Epidermal melanocyte (primary cell): ENCODE results near the gene FRMD4A.
A peak's percentile ranks its signal among the peaks of the same experiment; 100 is the strongest.

Experiments
- DNase-seq: peaks from one replicate; pipeline ENCODE4 v3.0.0; 2011; ENCODE audit warnings: low spot score; ENCODE audit not compliant: insufficient read length

FRMD4A gene

GRCh38 chr10:13632440-13632839 lies 698.3 kb downstream of the FRMD4A start:
- DNase-seq: no peak

GRCh38 chr10:13631594-13631993 lies 699.1 kb downstream of the FRMD4A start:
- DNase-seq: no peak

- DNase-seq: no peak
Observed at GRCh38 chr10:13630231-13630630, 700.5 kb downstream of the FRMD4A start.

- no peak for DNase-seq
Observed at GRCh38 chr10:13629116-13629515, 701.6 kb downstream of the FRMD4A start.

- no peak for DNase-seq
Observed at GRCh38 chr10:13628661-13629060, 702.1 kb downstream of the FRMD4A start.

- no peak for DNase-seq
Observed at GRCh38 chr10:13627459-13628310, 703.0 kb downstream of the FRMD4A start.

- no peak for DNase-seq
Observed at GRCh38 chr10:13624630-13625029, 706.1 kb downstream of the FRMD4A start.

- DNase-seq: no peak
Observed at GRCh38 chr10:13621931-13622330, 708.8 kb downstream of the FRMD4A start.

- no peak for DNase-seq
Observed at GRCh38 chr10:13617116-13617515, 713.6 kb downstream of the FRMD4A start.

GRCh38 chr10:13615650-13616300 lies 714.9 kb downstream of the FRMD4A start:
- no peak for DNase-seq

GRCh38 chr10:13614530-13615332 lies 716.0 kb downstream of the FRMD4A start:
- peak; percentile 54 for DNase-seq

- DNase-seq: peak; percentile 34
Observed at GRCh38 chr10:13613519-13613918, 717.2 kb downstream of the FRMD4A start.

- no peak for DNase-seq
Observed at GRCh38 chr10:13612654-13613373, 717.9 kb downstream of the FRMD4A start.

- peak; percentile 23 for DNase-seq
Observed at GRCh38 chr10:13608246-13608853, 722.4 kb downstream of the FRMD4A start.

GRCh38 chr10:13604357-13605040 lies 726.2 kb downstream of the FRMD4A start:
- DNase-seq: no peak

- no peak for DNase-seq
Observed at GRCh38 chr10:13597909-13598308, 732.8 kb downstream of the FRMD4A start.

GRCh38 chr10:13594641-13595040 lies 736.1 kb downstream of the FRMD4A start:
- DNase-seq: no peak
